ENCODE results near the gene SRRM3.
A peak's percentile ranks its signal among the peaks of the same experiment; 100 is the strongest.

Gene SRRM3

GRCh38 chr7:76166404-76167255 lies 35.1 kb upstream of the SRRM3 start:
- ChIA-PET POLR2A (interaction anchor here (0.8 to 1.4 kb wide), 8 partner anchors 10 to 192 kb away, joined by 3 to 6 read pairs (median 4); partner anchors contain the start of genes MDH2, STYXL1 and YWHAG), CTCF (interaction anchor here (0.6 to 1.7 kb wide), 5 partner anchors 12 to 147 kb away, joined by 3 to 7 read pairs (median 3); no protein-coding TSS in a partner anchor)
- Histone ChIP-seq H3K27ac (ENCODE audit: extremely low read depth, low read depth, low read length) (peak overlapping the region; percentile 17; the same call in 1 of the 2 replicates), H3K4me1 (ENCODE audit: control insufficient read depth, insufficient read depth, low read length) (no peaks in the 10 kb centered on the region), H3K9me3 (ENCODE audit: control insufficient read depth, insufficient read depth, low read depth, low read length) (no peaks in the 10 kb centered on the region), H3K36me3 (ENCODE audit: control insufficient read depth in 2 of 2, insufficient read depth in 1 of 2, low read length in 2 of 2) (no peaks in the 10 kb centered on the region), H3K4me3 (ENCODE audit: low read depth, low read length) (peak overlapping the region; percentile 88)
- TF ChIP-seq SP7 (tag by site-specific recombination; IDR thresholded peaks at IDR 0.05) (peak; percentile 58), ZNF629 (tag by site-specific recombination; IDR thresholded peaks at IDR 0.05) (peak; percentile 100), ZNF555 (tag by site-specific recombination; conservative IDR thresholded peaks at IDR 0.05) (no peak), ZFHX2 (tag by site-specific recombination; conservative IDR thresholded peaks at IDR 0.05) (0 out of 2 replicates have a peak, but pooled peaks have one; percentile 13), ATF2 (tag by site-specific recombination; IDR thresholded peaks at IDR 0.05; ENCODE audit: low read depth) (peak; percentile 97), KLF17 (tag by site-specific recombination; IDR thresholded peaks at IDR 0.05) (peak; percentile 29; the same call in 1 of the 2 replicates), ZNF335 (tag by site-specific recombination; conservative IDR thresholded peaks at IDR 0.05) (peak; percentile 87), BCL11A (tag by site-specific recombination; IDR thresholded peaks at IDR 0.05; ENCODE audit: low read depth) (0 out of 2 replicates have a peak, but pooled peaks have one; percentile 28), ZNF423 (tag by site-specific recombination; IDR thresholded peaks at IDR 0.05) (no peak), MYNN (tag by site-specific recombination; IDR thresholded peaks at IDR 0.05; ENCODE audit: borderline replicate concordance) (no peak), ZEB2 (tag by site-specific recombination; IDR thresholded peaks at IDR 0.05) (0 out of 2 replicates have a peak, but pooled peaks have one; percentile 18), KLF9 (tag by site-specific recombination; IDR thresholded peaks at IDR 0.05; ENCODE audit: low read depth) (peak; percentile 88), ZNF658 (tag by site-specific recombination; IDR thresholded peaks at IDR 0.05) (no peak), ZBTB21 (tag by site-specific recombination; IDR thresholded peaks at IDR 0.05) (peak; percentile 100), BCL6B (tag by site-specific recombination; IDR thresholded peaks at IDR 0.05) (no peak), ZBTB8A (tag by site-specific recombination; IDR thresholded peaks at IDR 0.05) (peak; percentile 67; the same call in 1 of the 2 replicates), GLI4 (tag by site-specific recombination; IDR thresholded peaks at IDR 0.05) (peak; percentile 16; the same call in 1 of the 2 replicates), SP3 (tag by site-specific recombination; IDR thresholded peaks at IDR 0.05) (peak; percentile 45; the same call in 1 of the 2 replicates), ZXDB (tag by site-specific recombination; IDR thresholded peaks at IDR 0.05) (peak; percentile 40), ZNF777 (tag by site-specific recombination; IDR thresholded peaks at IDR 0.05; ENCODE audit: borderline replicate concordance) (no peak), KLF1 (tag by site-specific recombination; IDR thresholded peaks at IDR 0.05) (peak; percentile 73), PBX3 (CRISPR knock-in tag; IDR thresholded peaks at IDR 0.05) (no peak), EGR2 (tag by site-specific recombination; IDR thresholded peaks at IDR 0.05; ENCODE audit: low read depth) (peak; percentile 36; the same call in 1 of the 2 replicates), CTCF (tag by site-specific recombination; IDR thresholded peaks at IDR 0.05) (peak; percentile 37), PRDM4 (tag by site-specific recombination; IDR thresholded peaks at IDR 0.05) (no peak), ZBTB6 (tag by site-specific recombination; IDR thresholded peaks at IDR 0.05) (0 out of 2 replicates have a peak, but pooled peaks have one; percentile 22)

All from HEK293 (cell line).